ENCODE data around the gene TRIM45. TPM values are rescaled to one million over a fixed set of nuclear protein-coding genes. Genes with fewer than 3 reads are reported as not detected.

TRIM45 gene
- total RNA-seq, 3 donors from 2014 or later = 1.1 to 8.2 (median 6.6) TPM

- H3K27me3 ChIP-seq = no peaks in the 10 kb centered on the region
- H3K4me3 ChIP-seq = no peak overlapping the region
- intact Hi-C loops (cut with DNase I; ENCODE audit: low total_unique reads) = no loop called here
- peak overlapping the region; percentile 21 to 59 for H3K27ac ChIP-seq
- no peaks in the 10 kb centered on the region for H3K36me3 ChIP-seq
- DNase-seq (ENCODE audit: low spot score in 2 of 2) = peak; percentile 24 to 54
- TF ChIP-seq POLR2AphosphoS5 (IDR thresholded peaks at IDR 0.05) (no peak), POLR2A (IDR thresholded peaks at IDR 0.05) (no peak), CTCF (IDR thresholded peaks at IDR 0.05) (no peak)
- no peaks in the 10 kb centered on the region for H3K9me3 ChIP-seq
- no peaks in the 10 kb centered on the region for H3K4me1 ChIP-seq
Measured at GRCh38 chr1:117147856-117148588, 26.5 kb upstream of the TRIM45 start.

- Histone ChIP-seq H3K27me3 (no peaks in the 10 kb centered on the region), H3K27ac (peak overlapping the region; percentile 21 to 59), H3K4me1 (no peaks in the 10 kb centered on the region), H3K9me3 (no peaks in the 10 kb centered on the region), H3K4me3 (no peak overlapping the region), H3K36me3 (no peaks in the 10 kb centered on the region)
- intact Hi-C loops (cut with DNase I; ENCODE audit: low total_unique reads) = no loop called here
- no peak for TF ChIP-seq POLR2AphosphoS5 (IDR thresholded peaks at IDR 0.05)
- no peak for TF ChIP-seq POLR2A (IDR thresholded peaks at IDR 0.05)
- no peak for TF ChIP-seq CTCF (IDR thresholded peaks at IDR 0.05)
- DNase-seq (ENCODE audit: low spot score in 2 of 2) = no peak
Measured at GRCh38 chr1:117147341-117147831, 25.8 kb upstream of the TRIM45 start.

GRCh38 chr1:117146575-117147340 lies 25.2 kb upstream of the TRIM45 start:
- peak overlapping the region; percentile 33 to 59 for H3K27ac ChIP-seq
- H3K27me3 ChIP-seq = no peaks in the 10 kb centered on the region
- no peaks in the 10 kb centered on the region for H3K9me3 ChIP-seq
- intact Hi-C loops (cut with DNase I; ENCODE audit: low total_unique reads) = no loop called here
- no peak for DNase-seq (ENCODE audit: low spot score in 2 of 2)
- no peak overlapping the region for H3K4me3 ChIP-seq
- no peaks in the 10 kb centered on the region for H3K4me1 ChIP-seq
- TF ChIP-seq POLR2AphosphoS5 (IDR thresholded peaks at IDR 0.05) (no peak), CTCF (IDR thresholded peaks at IDR 0.05) (no peak), POLR2A (IDR thresholded peaks at IDR 0.05) (no peak)
- H3K36me3 ChIP-seq = no peaks in the 10 kb centered on the region

- Histone ChIP-seq H3K27me3 (no peaks in the 10 kb centered on the region), H3K4me3 (no peak overlapping the region), H3K36me3 (no peaks in the 10 kb centered on the region), H3K9me3 (no peaks in the 10 kb centered on the region), H3K27ac (peak overlapping the region in 1 of 2 donors; percentile 9), H3K4me1 (no peaks in the 10 kb centered on the region)
- intact Hi-C loops (cut with DNase I; ENCODE audit: low total_unique reads) = no loop called here
- TF ChIP-seq POLR2AphosphoS5 (IDR thresholded peaks at IDR 0.05) = no peak
- no peak for TF ChIP-seq POLR2A (IDR thresholded peaks at IDR 0.05)
- TF ChIP-seq CTCF (IDR thresholded peaks at IDR 0.05) = no peak
- no peak for DNase-seq (ENCODE audit: low spot score in 2 of 2)
Measured at GRCh38 chr1:117146072-117146471, 24.5 kb upstream of the TRIM45 start.

GRCh38 chr1:117143871-117144270 lies 22.3 kb upstream of the TRIM45 start:
- intact Hi-C loops (cut with DNase I; ENCODE audit: low total_unique reads) = no loop called here
- H3K27ac ChIP-seq = no peak overlapping the region
- H3K27me3 ChIP-seq = no peaks in the 10 kb centered on the region
- no peaks in the 10 kb centered on the region for H3K9me3 ChIP-seq
- no peak for DNase-seq (ENCODE audit: low spot score in 2 of 2)
- H3K36me3 ChIP-seq = no peaks in the 10 kb centered on the region
- no peak for TF ChIP-seq CTCF (IDR thresholded peaks at IDR 0.05)
- TF ChIP-seq POLR2AphosphoS5 (IDR thresholded peaks at IDR 0.05) = no peak
- TF ChIP-seq POLR2A (IDR thresholded peaks at IDR 0.05) = no peak
- H3K4me3 ChIP-seq = no peak overlapping the region
- no peaks in the 10 kb centered on the region for H3K4me1 ChIP-seq

All from breast epithelium (tissue), 4 donors.